Stimulated activated CD4-positive, alpha-beta T cell treated with anti-CD3 and anti-CD28 coated beads, TNF-alpha, amount 100 ng/mL, for 4 hours (primary cell): ENCODE data around the gene CAPNS2.

ENCODE experiments used
- DNase-seq, 3 experiments: peaks; one replicate each; pipeline ENCODE4 v3.0.0-alpha.2; 2020; ENCODE audit warnings: low read depth in 3 of 3

Gene CAPNS2

GRCh38 chr16:55566432-55567175, at the start of gene CAPNS2:
Gene CAPNS2 (plus strand): TSS chr16:55566684. CDS start chr16:55566757, 73 bp downstream.
- DNase-seq: no peak

DNA sequence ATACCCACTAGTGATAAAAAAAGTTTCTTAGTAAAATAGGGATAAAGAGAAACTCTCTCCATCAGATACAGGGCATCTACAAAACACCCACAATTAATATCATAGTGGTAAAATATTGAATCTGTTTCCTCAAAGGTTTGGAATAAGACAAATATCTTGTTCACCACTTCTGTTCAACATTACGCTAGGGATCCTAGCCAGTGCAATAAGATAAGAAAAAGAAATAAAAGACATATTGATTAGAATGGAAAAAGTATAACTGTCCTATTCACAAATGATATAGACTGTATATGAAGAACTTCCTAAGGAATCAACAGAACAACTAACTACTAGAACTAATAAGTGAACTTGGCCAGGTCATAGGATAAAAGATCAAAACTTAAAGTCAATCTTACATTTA, 44.7 kb upstream of the CAPNS2 start:
- DNase-seq: no peak

GRCh38 chr16:55526441-55526840, 40.0 kb upstream of the CAPNS2 start:
- DNase-seq: no peak

GRCh38 chr16:55527885-55528284, 38.6 kb upstream of the CAPNS2 start:
- no peak for DNase-seq

- no peak for DNase-seq
Measured at GRCh38 chr16:55529018-55529417, 37.5 kb upstream of the CAPNS2 start.

- DNase-seq: no peak
Measured at GRCh38 chr16:55530316-55530856, 36.1 kb upstream of the CAPNS2 start.

DNA sequence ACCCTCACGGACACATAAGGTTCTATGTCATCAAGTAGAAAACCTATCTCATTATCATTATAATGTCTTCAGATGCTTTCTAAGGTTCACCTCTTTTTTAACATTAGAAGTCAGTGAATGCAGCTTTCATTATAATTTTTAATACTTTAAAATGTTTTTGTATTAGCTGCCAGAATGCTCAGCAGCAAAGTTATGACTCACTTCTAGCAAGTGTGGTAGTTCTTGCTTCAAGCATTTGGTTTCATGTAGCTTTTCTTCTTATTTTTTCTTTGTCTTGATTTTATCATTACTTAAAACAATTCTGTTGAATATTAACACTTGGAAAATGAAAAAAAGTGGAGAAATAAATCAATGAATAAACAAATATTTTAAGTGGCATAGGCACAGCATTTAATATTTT, 34.3 kb upstream of the CAPNS2 start:
- no peak for DNase-seq

- DNase-seq: no peak
Measured at GRCh38 chr16:55534756-55535155, 31.7 kb upstream of the CAPNS2 start.

DNA sequence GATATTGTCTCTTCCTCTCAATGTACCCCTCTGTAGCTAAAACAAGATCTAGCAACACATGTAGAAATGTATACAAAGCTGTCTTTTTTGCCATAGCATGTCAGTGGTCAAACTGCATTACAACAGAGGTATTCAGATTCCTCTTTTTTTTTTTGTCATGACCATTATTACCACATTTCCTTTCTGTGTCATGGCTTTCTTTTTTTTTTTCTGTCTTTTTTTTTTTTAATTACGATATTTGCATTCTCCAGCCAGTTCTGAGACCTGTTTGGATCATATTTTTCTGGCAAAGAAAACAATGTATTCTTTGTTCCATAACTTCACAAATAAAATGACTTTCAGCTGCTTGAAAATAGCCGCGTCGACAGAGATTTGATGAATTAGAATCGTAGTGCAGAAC, 27.4 kb upstream of the CAPNS2 start:
- no peak for DNase-seq

DNA sequence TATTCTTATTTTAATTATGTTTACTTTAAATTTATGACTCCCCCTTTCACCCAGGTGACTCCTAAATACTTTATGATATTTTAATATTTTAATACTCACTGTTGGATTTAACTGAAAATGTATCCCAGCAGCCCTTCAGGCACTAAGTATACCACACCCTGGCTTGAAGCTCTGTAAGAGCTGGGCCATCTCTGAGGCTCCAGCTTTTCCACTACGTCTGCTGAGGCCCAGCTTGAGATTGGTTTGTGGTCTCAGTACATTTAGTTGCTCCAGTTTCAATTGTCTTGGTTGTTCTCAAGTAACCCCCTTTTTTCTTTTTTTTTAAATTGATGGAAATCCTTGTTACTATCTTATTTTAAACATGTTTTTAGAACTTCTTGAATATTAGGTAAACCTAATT, 27.0 kb upstream of the CAPNS2 start:
- DNase-seq: no peak

- no peak for DNase-seq
Measured at GRCh38 chr16:55540221-55540620, 26.3 kb upstream of the CAPNS2 start.

DNA sequence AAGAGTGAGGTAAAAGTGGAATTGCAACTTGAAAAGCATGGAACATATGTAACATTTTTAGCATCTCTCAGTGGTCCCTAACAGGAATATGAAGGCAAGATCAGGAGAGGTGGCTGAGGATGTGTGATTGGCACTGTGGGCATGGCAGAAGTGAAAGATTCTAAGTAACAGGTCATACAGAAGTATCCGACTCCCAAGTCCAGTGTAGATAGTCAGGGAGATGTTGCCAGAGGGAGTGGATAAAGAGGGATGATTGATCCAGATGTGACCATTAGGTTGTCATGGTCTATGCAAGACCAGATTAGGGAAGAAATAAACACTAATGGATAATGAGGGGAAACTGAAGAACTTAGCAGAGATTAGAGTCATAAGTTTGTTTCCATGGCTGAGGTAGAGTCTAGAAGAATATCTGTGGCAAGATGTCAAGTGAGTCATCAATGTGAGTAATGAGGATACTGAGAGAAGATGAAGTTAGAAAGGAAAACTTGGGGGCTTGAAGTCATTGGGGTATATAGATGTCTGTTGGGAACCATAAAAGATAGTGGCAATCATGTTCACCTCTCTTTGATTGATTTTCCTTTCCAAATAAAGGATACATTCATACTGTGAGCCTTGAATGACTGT, 23.9 kb upstream of the CAPNS2 start:
- no peak for DNase-seq

GRCh38 chr16:55543472-55543871, 23.0 kb upstream of the CAPNS2 start:
- no peak for DNase-seq

DNA sequence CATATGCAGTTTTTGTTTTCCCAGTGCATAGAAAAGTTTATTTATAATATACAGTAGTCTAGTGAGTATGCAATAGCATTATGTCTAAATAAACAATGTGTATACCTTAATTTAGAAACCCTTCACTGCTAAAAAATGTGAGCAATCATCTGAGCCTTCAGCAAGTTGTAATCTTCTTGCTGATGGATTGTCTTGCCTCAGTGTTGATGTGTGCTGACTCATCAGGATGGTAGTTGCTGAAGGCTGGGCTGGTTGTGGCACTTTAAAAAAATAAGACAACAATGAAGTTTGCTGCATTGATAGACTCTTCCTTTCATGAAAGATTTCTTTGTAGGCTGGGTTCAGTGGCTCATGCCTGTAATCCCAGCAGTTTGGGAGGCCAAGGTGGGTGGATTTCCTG, 13.9 kb upstream of the CAPNS2 start:
- DNase-seq: no peak

GRCh38 chr16:55555436-55555835, 11.0 kb upstream of the CAPNS2 start:
- DNase-seq: no peak

DNA sequence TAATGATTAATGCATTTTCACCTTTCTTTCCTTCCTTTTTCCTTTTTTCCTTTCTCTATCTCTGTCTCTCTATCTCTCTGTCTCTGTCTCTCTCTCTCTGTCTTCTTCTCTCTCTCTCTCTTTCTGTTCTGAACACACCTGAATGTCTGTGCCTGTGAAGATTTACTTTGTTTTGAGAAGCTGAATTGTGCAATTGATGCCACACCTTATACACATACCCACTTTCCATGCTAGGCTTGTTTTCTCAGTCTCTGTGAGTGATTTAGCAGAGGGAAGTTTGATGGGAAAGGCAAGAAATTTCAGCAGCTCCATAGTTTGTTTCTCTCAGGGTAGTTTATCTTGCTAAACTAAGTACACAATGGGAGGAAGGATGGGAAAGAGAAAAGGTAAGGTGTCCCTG, 9.3 kb upstream of the CAPNS2 start:
- no peak for DNase-seq

- DNase-seq: no peak
Measured at GRCh38 chr16:55559233-55559632, 7.3 kb upstream of the CAPNS2 start.

DNA sequence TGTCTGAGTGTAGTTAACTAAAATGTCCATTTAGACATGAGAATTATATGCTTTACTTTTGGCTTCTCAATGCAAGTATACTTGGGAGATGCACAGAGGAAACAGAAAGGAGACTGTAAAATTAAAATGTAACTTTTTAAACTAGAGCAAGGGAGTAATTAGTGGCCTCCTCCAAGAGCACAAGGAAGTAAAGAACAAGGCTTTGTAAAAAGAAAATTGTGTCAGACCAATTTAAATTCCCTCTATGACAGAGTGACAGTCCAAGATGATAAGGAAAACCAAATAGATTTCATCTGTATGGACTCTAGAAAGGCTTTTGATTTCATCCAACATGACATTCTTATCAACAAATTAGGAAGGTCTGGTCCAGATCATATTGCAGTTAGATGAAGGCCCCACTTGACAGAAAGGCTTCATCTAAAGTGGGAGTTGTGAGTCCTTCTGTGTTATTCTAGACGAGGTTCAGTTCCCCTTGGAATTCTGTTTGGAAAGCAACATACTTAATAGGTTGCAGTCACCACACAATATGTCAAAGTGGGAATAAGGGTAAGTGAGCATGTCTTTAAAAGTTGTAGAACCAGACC, 6.5 kb upstream of the CAPNS2 start:
- DNase-seq: no peak

DNA sequence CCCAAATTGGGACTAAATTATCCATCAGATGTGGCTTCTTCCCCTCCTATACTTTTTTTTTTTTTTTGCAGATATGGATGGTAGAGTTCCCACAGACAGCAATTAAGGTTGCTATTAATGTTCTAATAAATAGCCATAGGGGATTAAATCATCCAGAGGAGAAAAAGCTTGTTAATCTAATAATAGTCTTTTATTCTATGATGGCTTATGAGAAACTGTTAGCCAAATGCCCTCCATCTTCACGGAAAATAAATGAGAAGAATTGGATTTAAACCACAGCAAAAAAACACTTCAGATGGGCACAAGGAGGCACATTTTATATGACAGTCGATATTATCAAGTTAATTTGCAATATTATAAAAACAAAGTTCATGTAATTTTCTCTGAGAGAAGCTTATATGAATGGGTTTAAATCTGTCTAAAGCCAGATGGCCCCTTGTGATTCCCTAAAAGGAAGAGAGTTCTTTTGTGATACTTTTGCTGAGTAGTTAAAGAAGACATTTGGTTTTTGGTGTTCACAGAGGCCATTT, 5.1 kb upstream of the CAPNS2 start:
- DNase-seq: no peak

GRCh38 chr16:55562936-55563335, 3.5 kb upstream of the CAPNS2 start:
- no peak for DNase-seq

DNA sequence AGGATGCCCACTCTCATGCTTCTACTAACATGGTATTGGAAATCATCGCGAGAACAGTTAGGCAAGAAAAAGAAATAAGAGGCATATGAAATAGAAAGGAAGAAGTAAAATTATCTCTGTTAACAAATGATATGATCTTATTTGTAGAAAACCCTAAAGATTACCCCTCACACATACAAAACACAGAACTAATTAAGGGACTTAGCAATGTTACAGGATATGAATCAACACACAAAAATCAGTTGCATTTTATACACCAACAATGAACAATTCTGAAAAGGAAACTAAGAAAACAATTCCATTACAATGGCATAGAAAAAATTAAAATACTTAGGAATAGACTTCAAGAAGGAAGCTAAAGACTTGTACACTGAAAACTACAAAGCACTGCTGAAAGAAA, 2.7 kb upstream of the CAPNS2 start:
- no peak for DNase-seq

- DNase-seq: no peak
Measured at GRCh38 chr16:55565086-55565485, 1.4 kb upstream of the CAPNS2 start.

DNA sequence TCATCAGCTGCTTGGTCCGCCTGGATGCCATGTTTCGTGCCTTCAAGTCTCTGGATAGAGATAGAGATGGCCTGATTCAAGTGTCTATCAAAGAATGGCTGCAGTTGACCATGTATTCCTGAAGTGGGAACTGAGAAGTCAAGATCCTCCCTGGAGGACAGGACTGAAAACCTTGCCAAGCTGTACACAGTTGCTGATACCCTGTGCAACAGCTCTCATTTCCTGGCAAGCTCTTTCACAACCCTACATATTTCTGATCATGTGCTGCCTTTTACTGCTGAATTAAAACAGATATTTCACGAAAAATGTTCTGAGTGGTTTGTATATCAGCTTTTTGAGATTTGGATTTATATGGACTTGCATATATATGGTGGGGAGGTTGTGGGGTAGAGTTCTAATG, 898 bp downstream of the CAPNS2 start:
- no peak for DNase-seq
